HepG2 (cell line): ENCODE data around the gene TYMS. TPM values are rescaled to one million over a fixed set of nuclear protein-coding genes. Genes with fewer than 3 reads are reported as not detected.
A peak's percentile ranks its signal among the peaks of the same experiment; 100 is the strongest.

Experiments
- ATAC-seq: fragments of 200-7000 bp; cut with Tn5 transposase; 3 replicates; pipeline ENCODE4 v1.9.1; 2020; ENCODE audit warnings: mild to moderate bottlenecking, moderate library complexity
- BruUV-seq: library from RNA; stranded (reverse); fragments of 400-500 nt; replicated peaks from 2 replicates; lab custom pipeline; 2021; lab: Mats Ljungman, UMichigan
- CTCF ChIA-PET: fragments of 300-600 bp; formaldehyde crosslinking; extraction: SDS; loops from one replicate; lab custom pipeline; 2021; ENCODE audit warnings: low total read pairs, inconsistent platforms, low intra/inter-chr PET ratio; lab: Yijun Ruan, JAX
- POLR2A ChIA-PET: fragments of 350-600 bp; sonication (Branson Sonifier 250); formaldehyde crosslinking; loops from one replicate; lab custom pipeline; 2020; ENCODE audit warnings: antibody characterized with exemption, inconsistent platforms; lab: Yijun Ruan, JAX
- DNase-seq: peaks from one replicate; pipeline ENCODE4 v3.0.0-alpha.2; 2015; ENCODE audit warnings: low spot score
- FAIRE-seq: peaks from 3 replicates; lab custom pipeline; 2011; peaks lifted over from hg19 to GRCh38; lab: Jason Lieb, UNC
- H2AFZ ChIP-seq: one replicate; pipeline ENCODE4 v1.6.1; 2011; ENCODE audit warnings: low read length, inconsistent platforms
- H3K27ac ChIP-seq: fragments of 300-600 bp; 3 replicates; pipeline ENCODE4 v1.8.0; 2011; ENCODE audit warnings: mixed run types, mild to moderate bottlenecking, mixed read lengths, low read length, inconsistent platforms; ENCODE audit not compliant: insufficient read depth; ENCODE audit errors: extremely low read length
- H3K27me3 ChIP-seq, 2 experiments: fragments of 200-600 bp in 1 of 2; 2 replicates in 1 of 2; 3 replicates in 1 of 2; pipeline versions ENCODE4 v1.6.0 to v1.8.0; 2011; ENCODE audit warnings: low read length in 2 of 2, mild to moderate bottlenecking in 2 of 2, moderate library complexity in 2 of 2, inconsistent platforms in 1 of 2; ENCODE audit not compliant: insufficient read depth in 2 of 2, control insufficient read depth in 1 of 2
- H3K36me3 ChIP-seq, 2 experiments: fragments of 200-600 bp in 1 of 2; replicated peaks in 1 of 2; 2 replicates in 1 of 2; 3 replicates in 1 of 2; pipeline versions ENCODE4 v1.5.1 to v1.8.0; 2011; ENCODE audit warnings: low read length in 2 of 2, inconsistent platforms in 1 of 2; ENCODE audit not compliant: insufficient read depth in 2 of 2, control insufficient read depth in 1 of 2
- H3K4me1 ChIP-seq: 2 replicates; pipeline ENCODE4 v1.5.1; 2012; ENCODE audit warnings: low read length, inconsistent platforms; ENCODE audit not compliant: insufficient read depth
- H3K4me2 ChIP-seq: 2 replicates; pipeline ENCODE4 v1.6.0; 2011; ENCODE audit warnings: low read depth, low read length, inconsistent platforms
- H3K4me3 ChIP-seq, 3 experiments: fragments of 200-600 bp in 1 of 3; sonication (generic), shearing (Covaris generic) in 1 of 3; replicated peaks in 1 of 3; 2 replicates each; pipeline ENCODE4 v1.5.1; 2011 to 2016; ENCODE audit warnings: low read length in 3 of 3, inconsistent platforms in 2 of 3, low read depth in 2 of 3, mild to moderate bottlenecking in 2 of 3, control low read depth in 1 of 3, mixed read lengths in 1 of 3; ENCODE audit not compliant: insufficient read depth in 1 of 3
- H3K79me2 ChIP-seq: one replicate; pipeline ENCODE4 v1.6.1; 2011; ENCODE audit warnings: low read length, inconsistent platforms; ENCODE audit not compliant: insufficient read depth
- H3K9ac ChIP-seq: 2 replicates; pipeline ENCODE4 v1.6.0; 2011; ENCODE audit warnings: mild to moderate bottlenecking, low read depth, low read length, inconsistent platforms; ENCODE audit not compliant: insufficient read depth
- H3K9me3 ChIP-seq: 2 replicates; pipeline ENCODE4 v1.5.1; 2012; ENCODE audit warnings: mild to moderate bottlenecking, low read length
- H4K20me1 ChIP-seq: 2 replicates; pipeline ENCODE4 v1.6.0; 2011; ENCODE audit warnings: inconsistent platforms, mild to moderate bottlenecking, low read length, moderate library complexity; ENCODE audit not compliant: insufficient read depth
- CC2D1A ChIP-seq: sonication (generic); formaldehyde crosslinking; IDR thresholded peaks from 2 replicates; pipeline ENCODE4 v1.8.1; 2023; ENCODE audit warnings: mild to moderate bottlenecking, missing genetic modification reagents
- CENPX ChIP-seq: sonication (generic); formaldehyde crosslinking; IDR thresholded peaks from 2 replicates; pipeline ENCODE4 v1.9.0; 2021; ENCODE audit warnings: mild to moderate bottlenecking, missing genetic modification reagents, moderate library complexity
- DNMT3B ChIP-seq: conservative IDR thresholded peaks from 2 replicates; pipeline ENCODE4 v1.6.1; 2016; ENCODE audit warnings: missing biosample characterization, control low read depth
- KMT2B ChIP-seq: IDR thresholded peaks from 2 replicates; pipeline ENCODE4 v1.6.1; 2016; ENCODE audit warnings: missing genetic modification reagents, missing compliant biosample characterization
- NR2F6 ChIP-seq, 2 experiments: IDR thresholded peaks; 2 replicates each; pipeline ENCODE4 v1.6.1; 2016; ENCODE audit warnings: antibody characterized with exemption in 1 of 2, mild to moderate bottlenecking in 1 of 2
- RAD21 ChIP-seq: fragments of 450-650 bp; formaldehyde crosslinking; IDR thresholded peaks from 2 replicates; pipeline ENCODE4 v1.5.0; 2020; ENCODE audit warnings: mild to moderate bottlenecking
- RBM22 ChIP-seq: fragments of 200-400 bp; formaldehyde crosslinking; optimal IDR thresholded peaks from 2 replicates; pipeline ENCODE3; 2017; ENCODE audit warnings: mild to moderate bottlenecking, low read length, moderate library complexity
- SSRP1 ChIP-seq: IDR thresholded peaks from 2 replicates; pipeline ENCODE4 v1.6.1; 2016; ENCODE audit warnings: control low read depth
- TEAD3 ChIP-seq: optimal IDR thresholded peaks from 2 replicates; pipeline ENCODE3; 2016; ENCODE audit warnings: borderline replicate concordance
- WGBS: methylation state at CpG from one replicate; pipeline ENCODE4 v1.1.6; 2017; ENCODE audit warnings: low lambda C conversion rate; 5-methylcytosine and 5-hydroxymethylcytosine counted together
- in situ Hi-C: cut with HindIII; loops from 2 replicates; pipeline ENCODE4 v1.10.0; 2017; ENCODE audit warnings: low pct_unique_long_range_greater_than_20kb; ENCODE audit not compliant: extremely low pct_ligation_motif_present
- intact Hi-C: fragments of 100-400 bp; cut with micrococcal nuclease; formaldehyde crosslinking; loops from one replicate; pipeline ENCODE4 v1.10.0; 2022; ENCODE audit not compliant: unreplicated experiment
- polyA plus RNA-seq, 8 experiments: library from polyadenylated mRNA; depleted of rRNA in 3 of 8; stranded (reverse) in 7 of 8; unstranded in 1 of 8; fragments of >200 nt; fragmentation: Illumina TruSeq in 4 of 8; extraction: Trizol in 4 of 8; gene quantifications; 2 replicates each; pipeline versions ENCODE4 v1.2.1 to v1.2.3, GENCODE V29; 2011 to 2016; ENCODE audit warnings: low read depth in 4 of 8, missing spikeins in 1 of 8, mixed read lengths in 1 of 8; ENCODE audit not compliant: insufficient read depth in 1 of 8
- total RNA-seq, 5 experiments: library from RNA; depleted of rRNA; stranded (reverse); fragments of >200 nt; fragmentation: Illumina TruSeq; extraction: Trizol; gene quantifications; 2 replicates each; pipeline ENCODE4 v1.2.3, GENCODE V29; 2016; ENCODE audit warnings: low read depth in 1 of 5
- TF ChIP-seq, protein P1 (sequence below): fragments of 450-650 bp; IDR thresholded peaks from 2 replicates; pipeline ENCODE4 v1.6.1; 2016

The TYMS gene
- total and polyA plus RNA-seq, 2 of the 13 experiments (the other 11 are each of a cell fraction or from before 2014, with no cell fraction given), result 80.1 to 106 TPM

DNA sequence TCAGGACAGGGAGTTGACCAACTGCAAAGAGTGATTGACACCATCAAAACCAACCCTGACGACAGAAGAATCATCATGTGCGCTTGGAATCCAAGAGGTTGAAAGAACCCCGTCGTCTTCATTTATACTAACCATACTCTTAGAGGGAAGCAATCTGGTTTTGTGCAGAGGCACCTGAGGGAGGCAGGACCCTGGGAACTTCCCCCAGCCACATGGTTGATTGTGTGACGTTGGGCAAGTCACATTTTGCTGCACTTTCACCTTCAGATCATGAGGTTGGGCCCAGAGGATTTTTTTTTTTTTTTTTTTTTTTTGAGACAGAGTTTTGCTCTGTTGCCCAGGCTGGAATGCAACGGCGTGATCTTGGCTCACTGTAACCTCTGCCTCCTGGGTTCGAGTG lies 11.6 kb downstream of the TYMS start:
- Histone ChIP-seq H3K9me3 (no peaks in the 10 kb centered on the region), H3K79me2 (peaks cover 9% of the 10 kb centered on the region), H3K4me2 (no peak overlapping the region), H3K27ac (no peak overlapping the region), H3K36me3 (peaks cover 15 to 67% of the 10 kb centered on the region in 2 experiments), H3K4me1 (peaks cover 12% of the 10 kb centered on the region; the same call in 1 of the 2 replicates), H3K27me3 (no peaks in the 10 kb centered on the region), H2AFZ (no peak overlapping the region), H4K20me1 (peaks cover 3% of the 10 kb centered on the region; the same call in 1 of the 2 replicates), H3K9ac (no peak overlapping the region), H3K4me3 (no peak overlapping the region)
- intact Hi-C loops, result no loop called here
- FAIRE-seq (no peak), ATAC-seq (no peak; the same call in 1 of the 3 replicates), DNase-seq (no peak)
- in situ Hi-C loops, result no loop called here
- BruUV-seq, result no TSS peak
- ChIA-PET POLR2A (no interaction called here), CTCF (no interaction called here)
- TF ChIP-seq CC2D1A (CRISPR knock-in tag) (no peak), DNMT3B (CRISPR knock-in tag) (no peak), TEAD3 (no peak)
- TF ChIP-seq, protein P1, sequence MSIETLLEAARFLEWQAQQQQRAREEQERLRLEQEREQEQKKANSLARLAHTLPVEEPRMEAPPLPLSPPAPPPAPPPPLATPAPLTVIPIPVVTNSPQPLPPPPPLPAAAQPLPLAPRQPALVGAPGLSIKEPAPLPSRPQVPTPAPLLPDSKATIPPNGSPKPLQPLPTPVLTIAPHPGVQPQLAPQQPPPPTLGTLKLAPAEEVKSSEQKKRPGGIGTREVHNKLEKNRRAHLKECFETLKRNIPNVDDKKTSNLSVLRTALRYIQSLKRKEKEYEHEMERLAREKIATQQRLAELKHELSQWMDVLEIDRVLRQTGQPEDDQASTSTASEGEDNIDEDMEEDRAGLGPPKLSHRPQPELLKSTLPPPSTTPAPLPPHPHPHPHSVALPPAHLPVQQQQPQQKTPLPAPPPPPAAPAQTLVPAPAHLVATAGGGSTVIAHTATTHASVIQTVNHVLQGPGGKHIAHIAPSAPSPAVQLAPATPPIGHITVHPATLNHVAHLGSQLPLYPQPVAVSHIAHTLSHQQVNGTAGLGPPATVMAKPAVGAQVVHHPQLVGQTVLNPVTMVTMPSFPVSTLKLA, result no peak
- WGBS, result 98% methylated on average over 8 of the region's 8 CpGs

DNA sequence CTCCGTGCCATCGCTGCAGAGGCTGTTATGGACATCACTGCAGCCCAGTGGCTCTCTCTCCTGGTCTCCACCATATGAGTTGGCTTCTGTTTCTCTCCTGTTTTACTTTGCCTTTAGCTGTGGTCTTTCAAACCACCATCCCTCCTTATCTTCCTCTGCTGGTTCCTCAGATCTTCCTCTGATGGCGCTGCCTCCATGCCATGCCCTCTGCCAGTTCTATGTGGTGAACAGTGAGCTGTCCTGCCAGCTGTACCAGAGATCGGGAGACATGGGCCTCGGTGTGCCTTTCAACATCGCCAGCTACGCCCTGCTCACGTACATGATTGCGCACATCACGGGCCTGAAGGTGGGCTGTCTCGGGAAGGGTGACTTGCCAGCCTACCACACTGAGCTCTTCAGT lies 13.1 kb downstream of the TYMS start:
- CTCF ChIA-PET, result no interaction called here

More for the DNA sequence above, 13.1 kb downstream of the TYMS start:
- no peaks in the 10 kb centered on the region for H3K9me3 ChIP-seq
- H4K20me1 ChIP-seq, result peaks cover 3% of the 10 kb centered on the region; the same call in 1 of the 2 replicates
- in situ Hi-C loops (no loop called here), intact Hi-C loops (no loop called here)
- peaks cover 9% of the 10 kb centered on the region for H3K79me2 ChIP-seq
- DNase-seq (no peak), FAIRE-seq (no peak), ATAC-seq (no peak)
- peaks cover 12% of the 10 kb centered on the region; the same call in 1 of the 2 replicates for H3K4me1 ChIP-seq
- BruUV-seq, result no TSS peak
- WGBS, result 99% methylated on average over 11 of the region's 11 CpGs
- no peak overlapping the region for H2AFZ ChIP-seq
- POLR2A ChIA-PET, result interaction anchor here (1.0 kb wide), 1 partner anchor 12 kb away, joined by 4 read pairs; no protein-coding TSS in a partner anchor
- TF ChIP-seq NR2F6 (IDR thresholded peaks at IDR 0.05), result no peak
- no peak for TF ChIP-seq NR2F6 (CRISPR knock-in tag; IDR thresholded peaks at IDR 0.05)
- TF ChIP-seq SSRP1 (CRISPR knock-in tag), result 0 out of 2 replicates have a peak, but pooled peaks have one; percentile 66
- TF ChIP-seq RAD21 (CRISPR knock-in tag), result no peak
- no peak for TF ChIP-seq CENPX (CRISPR knock-in tag)
- no peak for TF ChIP-seq KMT2B (CRISPR knock-in tag)
- TF ChIP-seq RBM22, result peak; percentile 74
- peaks cover 20 to 77% of the 10 kb centered on the region in 2 experiments for H3K36me3 ChIP-seq
- no peak overlapping the region for H3K27ac ChIP-seq
- no peak overlapping the region for H3K4me3 ChIP-seq
- no peak overlapping the region for H3K4me2 ChIP-seq
- H3K27me3 ChIP-seq, result no peaks in the 10 kb centered on the region
- H3K9ac ChIP-seq, result no peak overlapping the region
